AG08395 (cell line): ENCODE measurements around the gene LSM6.
A peak's percentile ranks its signal among the peaks of the same experiment; 100 is the strongest.

Experiments used
- DNase-seq: peaks from one replicate; pipeline ENCODE4 v3.0.0; 2012; ENCODE audit warnings: mixed read lengths, low spot score

The LSM6 gene

DNA sequence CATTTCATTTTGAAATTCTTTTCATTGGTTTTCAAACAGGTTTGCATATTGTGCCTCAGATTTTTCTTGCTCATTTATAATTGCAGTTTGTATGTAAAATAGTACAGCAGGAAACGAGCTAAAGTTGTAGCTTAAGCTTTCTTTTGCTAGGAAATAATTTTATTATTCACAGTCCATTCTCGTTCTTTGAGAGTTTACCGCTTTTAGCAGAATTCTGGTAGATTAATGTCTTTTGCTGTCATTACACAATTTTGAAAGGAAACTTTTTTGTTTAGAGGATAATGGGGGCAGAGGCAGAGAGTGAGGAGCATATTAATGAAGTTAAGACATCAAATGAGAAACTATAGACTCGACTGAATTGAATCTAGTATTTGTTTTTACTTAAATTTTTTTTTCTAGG, 10.5 kb downstream of the LSM6 start:
- DNase-seq, result no peak

DNA sequence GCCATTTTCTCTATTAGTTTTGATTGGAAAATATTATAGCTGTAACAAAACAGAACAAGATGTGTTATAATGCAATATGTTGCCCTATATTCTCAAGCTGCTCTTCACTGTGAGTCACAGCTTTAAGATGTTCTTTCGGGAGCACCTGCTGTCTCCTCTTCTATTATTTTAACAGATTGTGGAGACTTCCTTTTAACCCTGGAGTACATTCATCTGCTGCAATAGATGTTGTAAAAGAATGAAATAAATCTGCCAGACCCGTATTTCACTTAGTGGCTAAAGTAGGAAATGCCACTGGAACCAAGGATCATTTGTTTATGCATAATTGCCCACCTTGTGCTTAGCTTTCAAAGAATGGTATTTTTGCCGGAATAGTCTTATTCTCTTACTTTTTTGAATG, 11.1 kb downstream of the LSM6 start:
- DNase-seq, result no peak

DNA sequence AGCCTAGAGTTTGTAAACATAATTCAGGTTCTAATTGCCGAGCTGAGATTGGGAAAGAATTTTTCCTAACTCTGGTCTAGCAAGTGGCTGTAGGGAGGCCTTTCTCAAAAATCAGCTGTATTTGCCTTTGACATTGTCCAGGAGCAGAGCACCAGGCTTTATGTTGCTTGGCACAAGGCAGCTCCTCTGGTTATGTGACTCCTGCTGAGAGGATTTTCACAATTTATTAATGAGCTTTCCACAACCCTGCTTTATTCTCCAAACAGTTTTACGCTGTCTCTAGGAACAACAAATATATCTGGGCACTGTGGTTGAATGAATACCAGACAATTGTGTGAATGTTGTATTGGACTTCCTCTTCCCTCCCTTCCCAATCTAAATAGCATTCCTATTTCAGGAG, 14.9 kb downstream of the LSM6 start:
- DNase-seq, result no peak

DNA sequence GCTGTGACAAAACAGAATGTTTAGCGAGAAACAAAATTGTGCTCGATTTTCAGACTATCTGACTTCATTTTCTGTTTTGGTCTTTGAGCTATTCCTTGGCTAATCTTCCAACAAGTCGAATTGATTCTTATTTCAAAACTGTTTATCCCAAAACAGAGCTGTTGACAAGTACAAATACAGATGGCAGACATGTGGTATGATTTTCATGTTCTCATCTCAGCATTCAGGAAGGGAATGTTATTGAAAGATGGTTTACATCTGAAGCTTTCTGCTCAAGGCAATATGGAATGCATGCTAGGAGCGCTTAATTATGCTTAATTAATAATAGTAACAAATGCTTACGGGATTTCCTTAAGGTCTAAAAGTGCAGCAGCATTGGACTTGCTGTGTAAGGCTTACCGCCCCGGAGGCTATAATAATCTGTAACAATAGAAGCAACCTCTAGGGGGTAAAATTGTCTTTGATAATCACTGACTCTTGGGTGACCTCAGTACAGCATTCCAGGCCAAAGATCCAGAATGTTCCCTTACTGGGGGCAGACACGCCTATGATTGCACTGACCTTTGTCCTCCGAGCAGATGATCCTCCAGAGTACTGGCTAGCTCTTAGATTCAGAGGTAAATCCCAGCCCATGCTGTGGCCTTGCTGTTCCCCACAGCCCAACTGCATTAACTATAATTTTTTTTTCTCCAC, 16.4 kb downstream of the LSM6 start:
- DNase-seq, result peak; percentile 52

DNA sequence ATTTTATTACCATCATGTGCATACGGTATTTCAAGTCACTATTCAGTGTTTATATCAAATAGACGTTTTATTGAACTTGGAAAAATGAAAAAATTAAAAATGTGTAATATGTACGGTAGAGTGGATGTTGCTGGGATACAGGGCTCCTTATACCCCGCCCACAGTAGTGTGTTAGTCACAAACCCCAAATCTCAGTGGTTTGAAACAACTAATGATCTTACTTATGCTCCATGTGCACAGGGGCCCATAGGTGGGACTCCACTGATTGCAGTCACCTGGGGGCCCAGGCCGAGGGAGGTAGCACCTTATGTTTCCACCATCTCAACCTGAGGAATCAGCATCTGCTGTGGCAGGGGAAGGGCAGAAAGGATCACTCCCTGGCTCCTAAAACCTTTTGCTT, 18.1 kb downstream of the LSM6 start:
- no peak for DNase-seq

DNA sequence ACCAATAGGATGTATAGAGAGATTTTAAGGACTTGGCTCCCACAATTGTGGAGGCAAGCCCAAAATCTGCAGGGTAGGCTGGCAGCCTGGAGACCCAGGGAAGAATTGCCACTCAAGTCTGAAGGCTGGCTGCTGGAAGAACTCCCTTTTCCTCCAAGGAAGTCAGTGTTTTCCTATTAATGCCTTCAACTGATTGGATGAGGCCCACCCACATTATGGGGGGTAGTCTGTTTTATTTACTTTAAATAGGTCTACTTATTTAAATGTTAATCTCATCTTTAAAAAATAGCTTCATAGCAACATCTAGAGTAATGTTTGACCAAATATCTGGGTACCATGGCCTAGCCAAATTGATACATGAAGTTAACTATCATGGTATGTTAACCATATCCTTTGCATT, 18.7 kb downstream of the LSM6 start:
- DNase-seq, result no peak

DNA sequence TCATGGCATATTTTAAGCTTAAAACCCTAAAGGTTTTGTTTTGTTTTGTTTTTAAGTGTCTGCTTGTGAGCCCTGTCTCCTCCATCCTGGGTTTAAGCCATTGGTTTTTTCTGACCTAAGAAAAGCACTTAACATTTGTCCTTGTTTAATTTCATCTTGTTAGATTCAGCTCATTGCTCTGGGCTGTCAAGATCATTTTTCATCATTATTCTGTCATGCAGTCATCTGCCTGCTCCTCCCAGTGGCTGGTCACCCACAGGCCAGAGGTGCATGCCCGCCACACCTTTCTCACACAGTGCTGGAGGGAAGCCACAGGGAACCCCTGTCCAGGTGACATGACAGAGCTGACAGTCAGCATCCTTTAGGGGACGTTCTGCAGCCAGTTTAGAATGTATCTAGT, 27.1 kb downstream of the LSM6 start:
- DNase-seq, result no peak

DNA sequence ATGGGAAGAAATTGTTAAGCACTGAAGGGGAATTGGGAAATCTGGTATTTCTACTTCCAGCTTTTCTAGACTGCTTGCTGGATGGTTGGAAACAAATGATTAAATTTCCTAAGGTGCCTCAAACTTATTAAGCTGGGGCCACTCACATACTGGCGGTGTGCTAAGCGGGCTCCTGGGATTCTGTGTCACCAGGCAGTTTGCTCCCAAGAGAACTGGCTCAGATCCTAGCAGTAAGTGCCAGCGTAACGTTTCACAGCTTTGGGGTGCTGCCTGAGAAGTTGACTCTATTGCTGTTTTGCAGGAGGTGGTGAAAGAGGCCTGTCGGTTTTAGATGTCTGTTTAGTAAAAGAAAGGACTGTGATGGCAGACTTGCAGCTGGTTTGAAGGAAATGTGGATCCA, 31.9 kb downstream of the LSM6 start:
- DNase-seq, result no peak

DNA sequence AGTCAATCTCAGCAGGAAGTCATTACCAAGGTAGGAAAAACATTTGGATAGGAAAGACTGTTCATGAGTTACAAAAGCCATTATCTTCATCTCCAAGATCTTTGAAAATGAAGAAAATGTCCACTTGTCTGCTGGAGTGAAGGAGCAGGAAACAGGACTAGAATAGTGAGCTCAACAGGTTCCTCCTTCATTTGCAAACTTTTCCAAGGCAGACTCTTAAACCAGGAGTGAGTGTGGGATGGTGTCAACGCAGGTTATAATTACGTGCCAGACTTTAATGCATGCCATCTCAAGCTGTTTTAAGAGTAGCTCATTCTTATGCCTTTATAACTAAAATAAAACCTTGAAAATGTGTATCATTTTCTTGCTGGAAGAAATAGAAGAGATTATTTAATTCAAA, 35.4 kb downstream of the LSM6 start:
- DNase-seq, result no peak

DNA sequence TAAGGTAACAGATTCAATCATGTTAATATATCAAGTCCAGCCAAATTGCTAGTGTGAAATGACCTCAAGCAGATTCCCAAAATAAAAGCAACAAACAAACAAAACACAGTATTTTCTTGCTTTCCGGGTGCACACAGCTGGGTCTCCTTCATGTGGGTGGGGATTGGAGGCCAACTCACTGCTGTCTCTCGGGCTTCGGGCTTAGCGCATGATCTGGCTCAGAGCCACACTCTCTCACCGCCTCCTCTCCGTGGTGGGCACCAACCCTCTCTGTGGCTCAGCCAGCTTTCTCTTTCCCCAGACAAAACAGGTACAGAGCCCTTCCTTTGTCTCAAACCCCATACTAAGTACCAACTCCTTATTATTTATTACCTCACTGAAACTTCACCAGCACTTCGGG, 35.9 kb downstream of the LSM6 start:
- no peak for DNase-seq

DNA sequence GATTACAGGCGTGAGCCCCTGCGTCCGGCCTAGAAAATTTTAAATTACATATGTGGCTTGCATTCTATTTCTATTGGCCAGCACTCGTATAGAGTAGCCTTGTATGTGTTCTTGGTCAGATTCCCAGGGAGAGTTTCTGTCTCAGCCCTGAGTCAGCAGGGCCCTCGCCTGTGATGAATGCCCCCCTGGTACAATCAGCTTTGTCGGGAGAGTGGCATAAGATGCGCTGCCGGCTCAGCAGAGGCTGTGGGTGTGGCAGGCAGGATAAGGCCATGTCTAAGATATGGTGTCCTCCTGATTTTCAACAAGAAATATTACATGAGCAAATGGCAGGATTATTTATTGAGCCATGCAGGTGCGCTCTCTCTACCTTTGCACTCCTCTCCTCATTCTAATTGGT, 37.3 kb downstream of the LSM6 start:
- DNase-seq, result no peak

DNA sequence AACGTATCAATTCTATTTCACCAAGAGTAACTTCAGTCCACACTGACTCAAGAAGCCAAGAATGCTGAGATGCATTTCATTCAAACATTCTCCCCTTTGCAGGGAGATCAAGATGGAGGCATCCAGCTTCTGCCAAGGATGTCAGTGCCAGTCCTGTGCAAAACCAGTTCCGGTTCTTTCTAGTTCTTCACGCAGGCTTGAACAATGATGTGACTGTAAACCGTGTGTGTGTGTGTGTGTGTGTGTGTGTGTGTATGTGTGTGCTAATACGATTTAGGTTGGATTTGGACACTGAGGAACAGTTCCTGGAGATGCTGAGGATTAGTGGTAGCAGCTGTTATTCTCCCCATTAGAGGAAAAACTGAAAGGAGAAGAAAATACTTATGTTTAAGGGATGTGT, 38.7 kb downstream of the LSM6 start, which contains the start of gene REELD1:
TSS of gene REELD1 (plus strand) at position 301 of the 400 bp plus-strand sequence. CDS start 2,415 bp downstream, outside the sequence.
- no peak for DNase-seq

DNA sequence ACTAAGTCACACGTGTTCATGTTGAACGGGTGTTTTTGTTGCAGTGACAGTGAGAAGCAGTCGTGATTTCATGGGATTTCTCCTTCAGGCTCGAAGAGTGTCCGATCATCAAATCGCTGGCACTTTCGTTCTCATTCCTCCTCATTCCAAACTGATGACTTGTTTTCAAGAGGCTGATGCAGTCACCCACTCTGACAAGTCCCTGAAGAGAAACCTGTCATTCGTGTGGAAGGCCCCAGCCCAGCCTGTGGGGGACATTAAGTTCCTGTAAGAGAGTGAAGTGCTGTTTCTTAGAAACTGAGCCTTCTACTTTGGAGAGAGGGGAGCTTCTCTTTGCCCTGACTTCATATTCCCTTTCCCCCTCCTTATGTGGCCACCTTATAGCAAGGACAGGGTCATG, 46.8 kb downstream of the LSM6 start:
- peak; percentile 19 for DNase-seq

DNA sequence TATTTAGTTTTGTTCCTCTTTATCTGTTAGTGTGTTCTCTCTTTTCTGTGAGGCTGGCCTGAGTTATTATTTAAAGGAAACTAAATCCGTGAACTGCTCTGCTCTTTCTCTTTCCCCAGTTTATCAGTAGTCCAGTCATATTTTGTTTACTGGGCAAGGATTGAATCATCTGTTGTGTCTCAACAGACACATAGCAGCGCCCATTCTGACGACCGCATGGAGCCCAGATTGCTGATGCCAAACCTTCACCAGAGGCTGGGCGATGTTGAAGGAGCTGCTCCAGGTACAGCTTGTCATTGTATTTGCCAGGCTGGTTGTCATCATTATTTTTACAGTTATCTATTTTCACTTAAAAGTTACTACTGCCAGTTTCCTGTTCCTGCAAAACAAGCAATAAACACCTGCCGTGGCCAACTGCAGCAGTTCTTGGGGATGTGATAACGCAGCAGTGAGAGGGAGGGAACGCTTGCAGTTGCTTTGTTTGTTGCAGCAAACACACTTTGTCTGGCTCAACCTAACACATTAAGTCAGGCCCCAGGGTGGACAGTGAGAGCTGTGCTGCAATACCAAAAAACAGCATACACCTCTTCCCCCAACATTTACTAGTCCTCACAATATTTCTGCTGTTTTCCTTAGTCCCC, 48.9 kb downstream of the LSM6 start:
- no peak for DNase-seq

DNA sequence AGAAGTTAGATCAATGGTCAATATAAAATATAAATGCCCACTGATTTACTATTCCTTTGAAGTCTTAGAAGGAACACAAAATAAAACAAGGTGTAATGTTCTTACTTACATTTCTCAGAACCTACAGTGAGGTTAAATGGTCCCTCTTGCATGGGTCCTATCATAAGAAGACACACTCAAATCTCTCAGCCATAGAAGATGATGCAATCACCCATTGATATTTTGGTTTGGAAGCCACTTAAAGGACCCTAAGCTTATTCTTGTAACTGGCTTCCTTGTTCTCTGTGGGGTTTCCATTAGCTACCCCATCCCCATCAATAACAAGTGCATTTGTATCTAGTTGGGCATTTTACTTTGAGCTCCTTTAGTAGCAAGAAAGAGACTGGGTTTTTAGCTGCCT, 53.9 kb downstream of the LSM6 start:
- DNase-seq, result no peak

DNA sequence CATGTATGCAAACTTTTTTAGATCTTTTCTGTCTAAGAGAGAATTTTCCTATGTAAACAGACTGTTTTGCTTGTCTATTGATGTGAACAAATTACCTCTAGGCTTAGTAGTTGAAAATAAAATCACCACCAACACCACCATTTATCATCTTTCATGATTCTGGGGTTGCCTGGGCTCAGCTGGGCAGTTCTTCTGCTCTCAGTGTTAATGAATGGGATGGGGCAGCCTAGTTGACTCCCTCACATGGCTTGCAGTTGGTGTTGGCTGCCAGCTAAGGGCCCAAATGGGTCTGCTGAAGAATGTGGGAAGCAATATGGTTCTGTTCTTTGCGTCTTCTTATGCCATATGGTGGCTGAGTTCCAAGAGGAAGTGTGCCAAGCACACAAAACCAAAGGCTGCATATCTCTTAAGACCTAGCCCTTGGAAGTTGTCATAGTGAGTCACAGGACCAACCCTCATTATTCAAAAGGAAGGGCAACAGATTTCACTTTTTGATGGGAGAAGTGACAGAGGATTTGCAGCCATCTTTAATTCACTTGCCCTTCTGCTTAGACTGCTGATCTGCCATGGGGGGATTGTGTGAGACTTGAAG, 56.7 kb downstream of the LSM6 start:
- DNase-seq, result no peak

DNA sequence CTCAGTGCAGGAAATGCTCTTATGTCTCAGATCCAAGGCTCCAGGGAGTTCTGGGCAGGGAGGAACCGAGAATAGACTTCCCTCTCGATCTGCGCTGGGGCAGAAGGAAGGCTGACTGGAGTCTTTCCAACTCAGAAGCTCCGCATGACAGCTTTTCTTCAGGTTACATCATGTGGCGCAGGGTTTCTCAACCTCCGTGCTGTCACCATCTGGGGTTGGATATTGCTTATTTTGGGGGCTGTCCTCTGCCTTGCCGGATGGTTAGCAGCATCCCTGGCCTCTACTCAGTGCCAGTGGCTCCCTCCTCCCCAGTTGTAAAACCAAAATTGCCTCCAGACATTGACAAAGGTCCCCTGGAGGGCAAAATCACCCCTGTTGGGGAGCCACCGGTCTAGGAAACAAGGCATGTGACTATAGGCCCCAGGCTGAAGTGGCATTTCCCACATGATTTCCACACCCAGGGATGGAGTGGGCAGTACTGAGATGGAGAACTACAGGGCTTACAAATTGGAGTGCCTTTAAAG, 60.2 kb downstream of the LSM6 start:
- DNase-seq, result peak; percentile 24

DNA sequence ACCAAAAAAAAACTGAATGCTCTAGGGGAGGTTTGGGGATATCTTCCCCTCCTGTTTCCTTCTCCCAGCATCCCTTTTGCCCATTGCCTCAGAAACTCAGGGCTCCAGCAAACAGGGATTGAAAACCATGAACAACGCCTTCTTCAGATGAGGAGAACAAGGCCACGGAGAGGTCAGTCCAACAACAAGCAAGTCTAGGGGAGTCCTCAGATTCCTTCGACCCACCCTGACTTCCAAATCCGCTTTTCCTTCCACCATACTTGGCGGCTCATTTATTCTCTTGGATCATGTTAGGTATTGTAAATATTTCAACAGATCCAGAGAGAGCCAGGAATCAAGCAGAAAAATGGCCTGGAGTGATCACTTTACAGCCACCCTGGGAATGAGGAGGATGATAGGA, 60.7 kb downstream of the LSM6 start:
- DNase-seq, result no peak

DNA sequence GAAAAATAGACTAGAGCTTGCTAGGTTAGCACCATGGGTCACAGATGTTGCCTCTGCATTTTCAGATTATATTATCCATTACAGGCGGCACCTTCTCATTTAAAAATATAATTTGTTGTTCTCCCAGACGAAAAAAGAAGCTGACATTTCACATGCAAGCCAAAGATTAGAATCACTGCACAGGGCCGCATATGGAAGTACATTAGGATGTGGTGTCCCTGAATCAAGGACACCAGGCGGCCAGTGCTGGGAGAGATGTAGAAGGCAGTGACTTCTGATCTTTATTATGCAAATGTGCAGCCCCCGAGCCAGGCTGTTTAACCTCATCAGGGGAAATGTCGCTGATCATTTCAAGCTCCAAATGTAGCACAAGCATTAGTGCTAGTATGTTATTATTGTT, 61.6 kb downstream of the LSM6 start:
- no peak for DNase-seq

DNA sequence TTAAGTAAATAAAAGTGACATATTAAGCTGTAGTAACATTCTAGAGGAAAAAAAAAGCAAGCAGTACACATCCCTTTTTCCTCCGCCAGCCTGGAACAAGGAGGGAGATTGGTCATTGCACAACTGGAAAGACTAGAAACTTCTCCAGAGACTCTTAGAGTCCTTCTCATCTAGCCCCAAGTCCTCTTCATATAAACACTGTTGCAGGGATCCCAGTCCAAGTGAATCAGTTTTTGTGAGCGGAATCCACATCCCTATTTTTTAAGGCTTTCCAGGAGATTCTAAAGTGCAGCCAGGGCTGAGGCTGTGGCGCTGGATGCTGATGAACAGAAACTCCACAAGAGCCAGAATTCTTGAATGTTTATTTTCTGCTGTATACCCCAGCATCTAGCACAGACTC, 62.6 kb downstream of the LSM6 start:
- DNase-seq, result no peak
